Measurements from ENCODE around the gene CBX1. TPM values are rescaled to one million over a fixed set of nuclear protein-coding genes. Genes with fewer than 3 reads are reported as not detected.
A peak's percentile ranks its signal among the peaks of the same experiment; 100 is the strongest.

CBX1 gene
- 35.0 and 52.2 TPM in 2 replicates for total RNA-seq (2012; rRNA removed)
- 42.9 and 54.9 TPM in 2 replicates for polyA plus RNA-seq (2012; rRNA removed)
- polyA plus RNA-seq (2012; cell fraction: cytosol; rRNA removed), result 12.5 and 21.0 TPM in 2 replicates
- polyA plus RNA-seq (2012; cell fraction: nucleus; rRNA removed; ENCODE audit: low replicate concordance), result 3.3 and 19.8 TPM in 2 replicates
- percentile 80 among the genes with signal in this experiment for Bru-seq, nascent RNA
- BruChase-seq, experiment 1, labeled RNA remaining after a 6-hour chase, result percentile 91 among the genes with signal in this experiment
- percentile 81 among the genes with signal in this experiment for BruChase-seq, experiment 2, labeled RNA remaining after a 2-hour chase
- long read RNA-seq, transcript CBX1-201 (5 exons, 2,232 nt), result major isoform, 6 of 21 reads
- long read RNA-seq, partial matches to known transcripts, result 11 of 21 reads
- long read RNA-seq, other reads (novel, unspliced or antisense), result 3 of 21 reads

GRCh38 chr17:48101012-48101720 is at the start of gene CBX1:
Gene CBX1 (minus strand): TSS chr17:48101478. CDS start chr17:48077004, 24,474 bp downstream.
- ChIA-PET CTCF (interaction anchor here (1.0 kb wide), 1 partner anchor 154 kb away, joined by 3 read pairs; no protein-coding TSS in a partner anchor), POLR2A (ENCODE audit: unreplicated experiment) (interaction anchor here (0.6 kb wide), 1 partner anchor 71 kb away, joined by 5 read pairs; no protein-coding TSS in a partner anchor)
- H3K9me1 ChIP-seq (ENCODE audit: insufficient read depth, low read length), result no peaks in the 10 kb centered on the region
- H3K14ac ChIP-seq (replicated peaks; ENCODE audit: low read depth, low read length), result peak within 1 kb of the TSS; percentile 94
- peak within 1 kb of the TSS; percentile 82 for H3K56ac ChIP-seq (ENCODE audit: extremely low read depth, insufficient read depth, low read length)
- WGBS, 2 experiments (ENCODE audit: extremely low coverage in 2 of 2, insufficient read length in 1 of 2), result 0% methylated on average over 9 of the region's 79 CpGs; no CpG with 5 or more reads in 1 of the 2 experiments
- no peaks in the 10 kb centered on the region for H3K27me3 ChIP-seq (ENCODE audit: control insufficient read depth, insufficient read depth, low read length)
- intact Hi-C loops (cut with micrococcal nuclease) (loop anchor here (2.0 kb wide), 1 partner anchor 76 kb away; no protein-coding TSS in a partner anchor), in situ Hi-C loops (cut with MboI; ENCODE audit: low sequenced_read_pairs) (no loop called here), dilution Hi-C loops (cut with HindIII; ENCODE audit: low sequenced_read_pairs, unreplicated experiment) (no loop called here)
- H4K20me1 ChIP-seq (ENCODE audit: insufficient read depth, low read length), result peaks cover 33% of the 10 kb centered on the region
- peak within 1 kb of the TSS; percentile 80 for H4K91ac ChIP-seq (ENCODE audit: insufficient read depth, low read depth, low read length)
- no peak within 1 kb of the TSS for H2BK20ac ChIP-seq (ENCODE audit: low read depth, low read length)
- peak within 1 kb of the TSS; percentile 79 for H2AK5ac ChIP-seq (ENCODE audit: low read depth, low read length)
- H3K79me1 ChIP-seq (ENCODE audit: low read depth in 1 of 2, low read length in 2 of 2), result peaks cover 0 to 21% of the 10 kb centered on the region in 2 experiments; a peak in 2 of 4 replicates
- peak within 1 kb of the TSS; percentile 65 for H3K4me2 ChIP-seq (ENCODE audit: low read depth, low read length)
- peak within 1 kb of the TSS; percentile 69 for H4K5ac ChIP-seq (ENCODE audit: low read depth, low read length)
- H3K9ac ChIP-seq (ENCODE audit: low read depth, low read length), result peak within 1 kb of the TSS; percentile 78
- H2AK9ac ChIP-seq (replicated peaks; ENCODE audit: low read depth, low read length, poor library complexity), result peak within 1 kb of the TSS; percentile 92
- peak; percentile 96 for ATAC-seq (ENCODE audit: low read depth)
- H3K4me3 ChIP-seq (ENCODE audit: insufficient read depth, low read depth, low read length), result peak within 1 kb of the TSS; percentile 90
- H3K36me3 ChIP-seq (ENCODE audit: control insufficient read depth, insufficient read depth, low read length), result peaks cover 1% of the 10 kb centered on the region; the same call in 1 of the 2 replicates
- H3K9me3 ChIP-seq (ENCODE audit: control insufficient read depth, insufficient read depth, low read length), result no peaks in the 10 kb centered on the region
- H4K8ac ChIP-seq (ENCODE audit: low read depth in 2 of 2, low read length in 2 of 2), result peak within 1 kb of the TSS; percentile 76 to 90
- H2BK120ac ChIP-seq (ENCODE audit: low read depth, low read length), result peak within 1 kb of the TSS; percentile 47
- peak within 1 kb of the TSS; percentile 89 for H3K4ac ChIP-seq (ENCODE audit: low read depth, low read length)
- peak; percentile 94 for DNase-seq
- peak within 1 kb of the TSS; percentile 53; the same call in 1 of the 2 replicates for H3K18ac ChIP-seq (ENCODE audit: low read depth, low read length)
- H3K23ac ChIP-seq (ENCODE audit: low read depth, low read length), result peak within 1 kb of the TSS; percentile 86
- no TSS peak for BruUV-seq (replicated peaks)
- H3K27ac ChIP-seq (ENCODE audit: insufficient read depth, low read length), result peak within 1 kb of the TSS; percentile 88
- peak within 1 kb of the TSS; percentile 95 for H2AFZ ChIP-seq (replicated peaks; ENCODE audit: low read length, poor library complexity)
- peaks cover 2% of the 10 kb centered on the region; the same call in 1 of the 2 replicates for H3K4me1 ChIP-seq (ENCODE audit: control insufficient read depth, insufficient read depth, low read length)
- TF ChIP-seq MAZ (IDR thresholded peaks at IDR 0.05; ENCODE audit: borderline replicate concordance, low read depth, low read length), result no peak
- TF ChIP-seq CHD1 (IDR thresholded peaks at IDR 0.05; ENCODE audit: low read depth, low read length), result no peak
- peak; percentile 9; the same call in 1 of the 2 replicates for TF ChIP-seq MXI1 (IDR thresholded peaks at IDR 0.05; ENCODE audit: borderline replicate concordance, low read depth, low read length)
- TF ChIP-seq USF2 (IDR thresholded peaks at IDR 0.05; ENCODE audit: low read depth, low read length), result 0 out of 2 replicates have a peak, but pooled peaks have one; percentile 4
- no peak for TF ChIP-seq RCOR1 (IDR thresholded peaks at IDR 0.05; ENCODE audit: insufficient replicate concordance, low read length)
- peak within 1 kb of the TSS; percentile 14; the same call in 1 of the 3 replicates for H2BK15ac ChIP-seq (ENCODE audit: low read depth, low read length)
- H2BK5ac ChIP-seq (ENCODE audit: low read depth, low read length, poor library complexity, severe bottlenecking), result peak within 1 kb of the TSS; percentile 83
